SKM-1 (cell line): ENCODE results near the gene HORMAD1.
"Not testable (repeated sequence)": the region's sequence is repeated elsewhere in the genome, so short reads cannot be mapped to it uniquely, and the experiment has no call there.

ENCODE experiments used
- DNase-seq: peaks from one replicate; lab custom pipeline; 2025; ENCODE audit not compliant: unreplicated experiment; lab: John Stamatoyannopoulos, UW

The HORMAD1 gene

GRCh38 chr1:150720703-150721102 is at the start of gene HORMAD1:
HORMAD1 (minus strand) TSS chr1:150720895; CDS start chr1:150719505, 1,390 bp downstream.
- DNase-seq, result no peak

GRCh38 chr1:150767704-150768103 is 47.0 kb upstream of the HORMAD1 start:
- not testable (repeated sequence) for DNase-seq

GRCh38 chr1:150765977-150766301 is 45.2 kb upstream of the HORMAD1 start:
- DNase-seq, result not testable (repeated sequence)

- DNase-seq, result peak; percentile 97
Measured at GRCh38 chr1:150765296-150765976, 44.7 kb upstream of the HORMAD1 start, which contains the start of gene CTSS. CTSS (minus strand) TSS chr1:150765778; CDS start chr1:150764763, 1,015 bp downstream.

- no peak for DNase-seq
Measured at GRCh38 chr1:150764617-150765101, 44.0 kb upstream of the HORMAD1 start.

GRCh38 chr1:150763018-150763417 is 42.3 kb upstream of the HORMAD1 start:
- no peak for DNase-seq

GRCh38 chr1:150762552-150762951 is 41.9 kb upstream of the HORMAD1 start:
- no peak for DNase-seq

GRCh38 chr1:150761801-150762200 is 41.1 kb upstream of the HORMAD1 start:
- no peak for DNase-seq

- no peak for DNase-seq
Measured at GRCh38 chr1:150760013-150760412, 39.3 kb upstream of the HORMAD1 start.

GRCh38 chr1:150753416-150753815 is 32.7 kb upstream of the HORMAD1 start:
- no peak for DNase-seq

- no peak for DNase-seq
Measured at GRCh38 chr1:150751443-150751842, 30.7 kb upstream of the HORMAD1 start.

- no peak for DNase-seq
Measured at GRCh38 chr1:150749720-150750311, 29.1 kb upstream of the HORMAD1 start.

- DNase-seq, result no peak
Measured at GRCh38 chr1:150748878-150749719, 28.4 kb upstream of the HORMAD1 start.

GRCh38 chr1:150730130-150730721 is 9.5 kb upstream of the HORMAD1 start:
- DNase-seq, result peak; percentile 25

- no peak for DNase-seq
Measured at GRCh38 chr1:150724336-150724735, 3.6 kb upstream of the HORMAD1 start.

- no peak for DNase-seq
Measured at GRCh38 chr1:150720098-150720497, 597 bp downstream of the HORMAD1 start.

GRCh38 chr1:150718225-150718891 is 2.3 kb downstream of the HORMAD1 start:
- no peak for DNase-seq

- not testable (repeated sequence) for DNase-seq
Measured at GRCh38 chr1:150709031-150709430, 11.7 kb downstream of the HORMAD1 start.

- DNase-seq, result no peak
Measured at GRCh38 chr1:150708595-150708994, 12.1 kb downstream of the HORMAD1 start.

- DNase-seq, result no peak
Measured at GRCh38 chr1:150706091-150706490, 14.6 kb downstream of the HORMAD1 start.

- DNase-seq, result no peak
Measured at GRCh38 chr1:150703427-150703826, 17.3 kb downstream of the HORMAD1 start.
